ENCODE results near the gene SPINK9.

GRCh38 chr5:148364343-148364742 lies 29.0 kb downstream of the SPINK9 start:
- TF ChIP-seq CTCF (IDR thresholded peaks at IDR 0.05) (no peak), ZFX (IDR thresholded peaks at IDR 0.05; ENCODE audit: borderline replicate concordance) (no peak)
